HG03064 (cell line): Measurements from ENCODE around the gene KCNJ2.

Source experiments
- ATAC-seq: cut with Tn5 transposase; IDR thresholded peaks from one replicate; pipeline ENCODE4 v1.9.1; 2021; ENCODE audit warnings: low read depth; ENCODE audit not compliant: unreplicated experiment

KCNJ2 gene

GRCh38 chr17:70201872-70202419, 32.6 kb downstream of the KCNJ2 start:
- no peak for ATAC-seq

GRCh38 chr17:70202840-70203239, 33.5 kb downstream of the KCNJ2 start:
- no peak for ATAC-seq

GRCh38 chr17:70204431-70204830, 35.1 kb downstream of the KCNJ2 start:
- ATAC-seq, result no peak

GRCh38 chr17:70205401-70205800, 36.1 kb downstream of the KCNJ2 start:
- no peak for ATAC-seq

GRCh38 chr17:70206361-70207010, 37.2 kb downstream of the KCNJ2 start:
- no peak for ATAC-seq

- no peak for ATAC-seq
Measured at GRCh38 chr17:70207184-70207583, 37.9 kb downstream of the KCNJ2 start.

GRCh38 chr17:70208080-70208794, 38.9 kb downstream of the KCNJ2 start:
- ATAC-seq, result no peak

GRCh38 chr17:70208825-70209555, 39.7 kb downstream of the KCNJ2 start:
- ATAC-seq, result no peak

- ATAC-seq, result no peak
Measured at GRCh38 chr17:70215656-70216055, 46.3 kb downstream of the KCNJ2 start.

- no peak for ATAC-seq
Measured at GRCh38 chr17:70217571-70217970, 48.2 kb downstream of the KCNJ2 start.

GRCh38 chr17:70225276-70225675, 55.9 kb downstream of the KCNJ2 start:
- no peak for ATAC-seq
